HG02610 (cell line): Measurements from ENCODE around the gene ITGB2.
A peak's percentile ranks its signal among the peaks of the same experiment; 100 is the strongest.

Experiments
- ATAC-seq: cut with Tn5 transposase; IDR thresholded peaks from one replicate; pipeline ENCODE4 v1.9.1; 2021; ENCODE audit warnings: mild to moderate bottlenecking, moderate library complexity; ENCODE audit not compliant: unreplicated experiment

The ITGB2 gene

GRCh38 chr21:44920694-44921604, at the start of gene ITGB2:
Gene ITGB2, minus strand, starts transcription at chr21:44920899. Its CDS starts 10,117 bp downstream, at chr21:44910782.
- peak; percentile 55 for ATAC-seq

GRCh38 chr21:44969931-44970755, 49.4 kb upstream of the ITGB2 start:
- ATAC-seq, result no peak

- ATAC-seq, result no peak
Measured at GRCh38 chr21:44969066-44969670, 48.5 kb upstream of the ITGB2 start.

- no peak for ATAC-seq
Measured at GRCh38 chr21:44967082-44968047, 46.7 kb upstream of the ITGB2 start.

- no peak for ATAC-seq
Measured at GRCh38 chr21:44966135-44967081, 45.7 kb upstream of the ITGB2 start.

GRCh38 chr21:44965251-44966022, 44.7 kb upstream of the ITGB2 start:
- ATAC-seq, result no peak

GRCh38 chr21:44964381-44964780, 43.7 kb upstream of the ITGB2 start:
- no peak for ATAC-seq

GRCh38 chr21:44962403-44962966, 41.8 kb upstream of the ITGB2 start:
- no peak for ATAC-seq

- no peak for ATAC-seq
Measured at GRCh38 chr21:44960141-44961092, 39.7 kb upstream of the ITGB2 start.

GRCh38 chr21:44959376-44960091, 38.8 kb upstream of the ITGB2 start:
- no peak for ATAC-seq

GRCh38 chr21:44958471-44959191, 37.9 kb upstream of the ITGB2 start:
- no peak for ATAC-seq

GRCh38 chr21:44957901-44958451, 37.3 kb upstream of the ITGB2 start:
- no peak for ATAC-seq

- ATAC-seq, result no peak
Measured at GRCh38 chr21:44957047-44957831, 36.5 kb upstream of the ITGB2 start.

GRCh38 chr21:44956356-44957046, 35.8 kb upstream of the ITGB2 start:
- no peak for ATAC-seq
